Vagina (tissue), 2 donors: ENCODE measurements around the gene RPS19. TPM values are rescaled to one million over a fixed set of nuclear protein-coding genes. Genes with fewer than 3 reads are reported as not detected.

Source experiments
- DNase-seq, 2 donors: peaks; one replicate each; pipeline ENCODE4 v3.0.0-alpha.2; 2017; ENCODE audit errors: extremely low spot score in 2 of 2
- H3K27ac ChIP-seq: fragments of 200-600 bp; sonication (generic); one replicate; pipeline ENCODE4 v1.5.1; 2019
- H3K27me3 ChIP-seq: fragments of 200-600 bp; sonication (generic); one replicate; pipeline ENCODE4 v1.5.1; 2019
- H3K36me3 ChIP-seq, 2 donors: fragments of 200-600 bp; sonication (generic); one replicate each; pipeline ENCODE4 v1.5.1; 2017 to 2019
- H3K4me1 ChIP-seq: fragments of 200-600 bp; sonication (generic); one replicate; pipeline ENCODE4 v1.5.1; 2019
- H3K4me3 ChIP-seq, 2 donors: fragments of 200-600 bp; sonication (generic); 1 replicate in 1 of 2; 2 replicates in 1 of 2; pipeline ENCODE4 v1.5.1; 2016 to 2019
- H3K9me3 ChIP-seq: fragments of 200-600 bp; sonication (generic); one replicate; pipeline ENCODE4 v1.5.1; 2019
- CTCF ChIP-seq, 3 experiments: fragments of 450-650 bp in 2 of 3; fragments of 200-600 bp in 1 of 3; sonication (generic) in 1 of 3; IDR thresholded peaks; one replicate each; pipeline ENCODE4 v1.5.1; 2017 to 2019; ENCODE audit warnings: antibody characterized with exemption in 3 of 3, mild to moderate bottlenecking in 2 of 3, moderate library complexity in 2 of 3
- POLR2A ChIP-seq, 2 donors: fragments of 450-650 bp; IDR thresholded peaks; one replicate each; pipeline ENCODE4 v1.6.1; 2017; ENCODE audit warnings: antibody characterized with exemption in 2 of 2, mild to moderate bottlenecking in 2 of 2, moderate library complexity in 2 of 2
- POLR2AphosphoS5 ChIP-seq, 2 donors: sonication (generic); formaldehyde crosslinking; IDR thresholded peaks; one replicate each; pipeline ENCODE4 v1.9.0; 2017; ENCODE audit warnings: antibody characterized with exemption in 2 of 2, mild to moderate bottlenecking in 2 of 2, low read depth in 1 of 2; ENCODE audit not compliant: insufficient read depth in 1 of 2
- intact Hi-C: fragments of 100-400 bp; cut with DNase I; formaldehyde crosslinking; loops from one replicate; pipeline ENCODE4 v1.15.1; 2023
- total RNA-seq: library from RNA; depleted of rRNA; stranded (reverse); fragments of >200 nt; gene quantifications from one replicate; pipeline ENCODE4 v1.2.3, GENCODE V29; 2016

RPS19 gene
- total RNA-seq, 1 donor from 2014 or later, result 1,554 TPM

GRCh38 chr19:41815301-41815700, 44.8 kb upstream of the RPS19 start:
- intact Hi-C loops, result no loop called here
- Histone ChIP-seq H3K4me1 (no peaks in the 10 kb centered on the region), H3K27me3 (no peaks in the 10 kb centered on the region), H3K27ac (no peak overlapping the region), H3K4me3 (no peak overlapping the region), H3K36me3 (no peaks in the 10 kb centered on the region), H3K9me3 (no peaks in the 10 kb centered on the region)
- no peak for DNase-seq
- no peak for TF ChIP-seq POLR2A (IDR thresholded peaks at IDR 0.05)
- no peak for TF ChIP-seq POLR2AphosphoS5 (IDR thresholded peaks at IDR 0.05; ENCODE audit: insufficient read depth in 1 of 2, low read depth in 1 of 2)
- no peak for TF ChIP-seq CTCF (IDR thresholded peaks at IDR 0.05)

GRCh38 chr19:41816761-41817160, 43.3 kb upstream of the RPS19 start:
- no peaks in the 10 kb centered on the region for H3K4me1 ChIP-seq
- no peaks in the 10 kb centered on the region for H3K9me3 ChIP-seq
- intact Hi-C loops, result no loop called here
- TF ChIP-seq POLR2AphosphoS5 (IDR thresholded peaks at IDR 0.05; ENCODE audit: insufficient read depth in 1 of 2, low read depth in 1 of 2) (no peak), POLR2A (IDR thresholded peaks at IDR 0.05) (no peak), CTCF (IDR thresholded peaks at IDR 0.05) (no peak)
- H3K36me3 ChIP-seq, result no peaks in the 10 kb centered on the region
- no peaks in the 10 kb centered on the region for H3K27me3 ChIP-seq
- no peak overlapping the region for H3K27ac ChIP-seq
- DNase-seq, result no peak
- H3K4me3 ChIP-seq, result no peak overlapping the region

- Histone ChIP-seq H3K4me3 (no peak overlapping the region), H3K27me3 (no peaks in the 10 kb centered on the region), H3K36me3 (no peaks in the 10 kb centered on the region), H3K9me3 (no peaks in the 10 kb centered on the region), H3K27ac (no peak overlapping the region), H3K4me1 (no peaks in the 10 kb centered on the region)
- intact Hi-C loops, result no loop called here
- TF ChIP-seq POLR2A (IDR thresholded peaks at IDR 0.05), result no peak
- TF ChIP-seq CTCF (IDR thresholded peaks at IDR 0.05), result peak in 2 of 3 experiments; percentile 9 to 14
- DNase-seq, result no peak
These were observed 38.9 kb upstream of the RPS19 start for GRCh38 chr19:41821003-41821735.

- Histone ChIP-seq H3K27me3 (no peaks in the 10 kb centered on the region), H3K9me3 (no peaks in the 10 kb centered on the region), H3K36me3 (no peaks in the 10 kb centered on the region), H3K4me3 (no peak overlapping the region), H3K4me1 (no peaks in the 10 kb centered on the region), H3K27ac (no peak overlapping the region)
- TF ChIP-seq POLR2A (IDR thresholded peaks at IDR 0.05) (no peak), POLR2AphosphoS5 (IDR thresholded peaks at IDR 0.05; ENCODE audit: insufficient read depth in 1 of 2, low read depth in 1 of 2) (no peak), CTCF (IDR thresholded peaks at IDR 0.05) (no peak)
- no peak for DNase-seq
- intact Hi-C loops, result no loop called here
These were observed 21.9 kb upstream of the RPS19 start for GRCh38 chr19:41837981-41838708.

GRCh38 chr19:41839211-41839610, 20.8 kb upstream of the RPS19 start:
- no peak for DNase-seq
- Histone ChIP-seq H3K9me3 (no peaks in the 10 kb centered on the region), H3K27me3 (no peaks in the 10 kb centered on the region), H3K36me3 (no peaks in the 10 kb centered on the region), H3K4me3 (no peak overlapping the region), H3K27ac (no peak overlapping the region), H3K4me1 (no peaks in the 10 kb centered on the region)
- intact Hi-C loops, result no loop called here
- TF ChIP-seq POLR2A (IDR thresholded peaks at IDR 0.05), result no peak
- no peak for TF ChIP-seq POLR2AphosphoS5 (IDR thresholded peaks at IDR 0.05; ENCODE audit: insufficient read depth in 1 of 2, low read depth in 1 of 2)
- TF ChIP-seq CTCF (IDR thresholded peaks at IDR 0.05), result no peak
